ENCODE measurements around the gene PJVK.
"Not testable (repeated sequence)": the region's sequence is repeated elsewhere in the genome, so short reads cannot be mapped to it uniquely, and the experiment has no call there.

DNA sequence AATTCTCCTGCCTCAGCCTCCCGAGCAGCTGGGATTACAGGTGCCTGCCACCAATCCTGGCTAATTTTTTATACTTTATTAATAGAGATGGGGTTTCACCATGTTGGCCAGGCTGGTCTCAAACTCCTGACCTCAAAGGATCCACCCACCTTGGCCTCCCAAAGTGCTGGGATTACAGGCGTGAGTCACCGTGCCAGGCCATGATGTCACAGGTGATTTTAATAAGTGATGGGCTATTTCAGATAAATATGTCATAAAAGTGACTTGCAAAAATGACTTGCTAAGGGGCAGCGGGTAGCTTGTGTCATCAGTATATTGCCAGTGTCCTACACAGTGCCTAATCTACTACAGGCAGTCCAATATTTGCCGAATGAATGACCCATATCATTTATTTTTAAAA, 20.1 kb downstream of the PJVK start:
- TF ChIP-seq BACH2 (CRISPR knock-in tag; IDR thresholded peaks at IDR 0.05; ENCODE audit: borderline replicate concordance); GLIS3 (CRISPR knock-in tag; IDR thresholded peaks at IDR 0.05); TOX (CRISPR knock-in tag; IDR thresholded peaks at IDR 0.05; ENCODE audit: borderline replicate concordance); RARB (CRISPR knock-in tag; IDR thresholded peaks at IDR 0.05); ZC3H10 (CRISPR knock-in tag; IDR thresholded peaks at IDR 0.05); SNAI2 (CRISPR knock-in tag; IDR thresholded peaks at IDR 0.05); ARNTL (CRISPR knock-in tag; IDR thresholded peaks at IDR 0.05; ENCODE audit: borderline replicate concordance, low read depth); ESRRG (CRISPR knock-in tag; IDR thresholded peaks at IDR 0.05); ZFP30 (CRISPR knock-in tag; IDR thresholded peaks at IDR 0.05): not testable (repeated sequence)
- TF ChIP-seq, protein P1, sequence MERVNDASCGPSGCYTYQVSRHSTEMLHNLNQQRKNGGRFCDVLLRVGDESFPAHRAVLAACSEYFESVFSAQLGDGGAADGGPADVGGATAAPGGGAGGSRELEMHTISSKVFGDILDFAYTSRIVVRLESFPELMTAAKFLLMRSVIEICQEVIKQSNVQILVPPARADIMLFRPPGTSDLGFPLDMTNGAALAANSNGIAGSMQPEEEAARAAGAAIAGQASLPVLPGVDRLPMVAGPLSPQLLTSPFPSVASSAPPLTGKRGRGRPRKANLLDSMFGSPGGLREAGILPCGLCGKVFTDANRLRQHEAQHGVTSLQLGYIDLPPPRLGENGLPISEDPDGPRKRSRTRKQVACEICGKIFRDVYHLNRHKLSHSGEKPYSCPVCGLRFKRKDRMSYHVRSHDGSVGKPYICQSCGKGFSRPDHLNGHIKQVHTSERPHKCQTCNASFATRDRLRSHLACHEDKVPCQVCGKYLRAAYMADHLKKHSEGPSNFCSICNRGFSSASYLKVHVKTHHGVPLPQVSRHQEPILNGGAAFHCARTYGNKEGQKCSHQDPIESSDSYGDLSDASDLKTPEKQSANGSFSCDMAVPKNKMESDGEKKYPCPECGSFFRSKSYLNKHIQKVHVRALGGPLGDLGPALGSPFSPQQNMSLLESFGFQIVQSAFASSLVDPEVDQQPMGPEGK (CRISPR knock-in tag; IDR thresholded peaks at IDR 0.05; ENCODE audit: borderline replicate concordance): not testable (repeated sequence)
